NCI-H2107 treated with DMSO at 0.1 percent for 48 hours (cell line): ENCODE data around the gene CACNA1B.
A peak's percentile ranks its signal among the peaks of the same experiment; 100 is the strongest.
"Not testable (repeated sequence)": the region's sequence is repeated elsewhere in the genome, so short reads cannot be mapped to it uniquely, and the experiment has no call there.

ENCODE experiments used
- DNase-seq: peaks from one replicate; lab custom pipeline; 2025; ENCODE audit not compliant: unreplicated experiment; lab: John Stamatoyannopoulos, UW

CACNA1B gene

GRCh38 chr9:138010861-138011260 lies 133.3 kb downstream of the CACNA1B start:
- DNase-seq = peak; percentile 38

- no peak for DNase-seq
Observed at GRCh38 chr9:138011951-138012500, 134.4 kb downstream of the CACNA1B start.

- DNase-seq = no peak
Observed at GRCh38 chr9:138013273-138013672, 135.7 kb downstream of the CACNA1B start.

GRCh38 chr9:138013836-138014562 lies 136.4 kb downstream of the CACNA1B start:
- no peak for DNase-seq

GRCh38 chr9:138014563-138014945 lies 137.0 kb downstream of the CACNA1B start:
- DNase-seq = no peak

GRCh38 chr9:138015021-138015829 lies 137.6 kb downstream of the CACNA1B start:
- no peak for DNase-seq

GRCh38 chr9:138016406-138017187 lies 139.0 kb downstream of the CACNA1B start:
- DNase-seq = no peak

- DNase-seq = no peak
Observed at GRCh38 chr9:138017200-138017599, 139.6 kb downstream of the CACNA1B start.

- not testable (repeated sequence) for DNase-seq
Observed at GRCh38 chr9:138019514-138019913, 141.9 kb downstream of the CACNA1B start.

- peak; percentile 17 for DNase-seq
Observed at GRCh38 chr9:138020120-138020794, 142.7 kb downstream of the CACNA1B start.

- no peak for DNase-seq
Observed at GRCh38 chr9:138020795-138021182, 143.2 kb downstream of the CACNA1B start.

- no peak for DNase-seq
Observed at GRCh38 chr9:138021251-138022056, 143.9 kb downstream of the CACNA1B start.

- peak; percentile 51 for DNase-seq
Observed at GRCh38 chr9:138022121-138022741, 144.6 kb downstream of the CACNA1B start.

GRCh38 chr9:138022756-138023393 lies 145.3 kb downstream of the CACNA1B start:
- no peak for DNase-seq

GRCh38 chr9:138023394-138024124 lies 146.0 kb downstream of the CACNA1B start:
- DNase-seq = no peak

- no peak for DNase-seq
Observed at GRCh38 chr9:138024131-138024530, 146.5 kb downstream of the CACNA1B start.

GRCh38 chr9:138024831-138025291 lies 147.3 kb downstream of the CACNA1B start:
- DNase-seq = no peak

- DNase-seq = no peak
Observed at GRCh38 chr9:138025417-138025816, 147.8 kb downstream of the CACNA1B start.
